SW 1271 (cell line): Measurements from ENCODE around the gene UPK3BL2.
"Not testable (repeated sequence)": the region's sequence is repeated elsewhere in the genome, so short reads cannot be mapped to it uniquely, and the experiment has no call there.

ENCODE experiments used
- DNase-seq, 2 experiments: peaks; one replicate each; lab custom pipeline; 2025; lab: John Stamatoyannopoulos, UW

Gene UPK3BL2

DNA sequence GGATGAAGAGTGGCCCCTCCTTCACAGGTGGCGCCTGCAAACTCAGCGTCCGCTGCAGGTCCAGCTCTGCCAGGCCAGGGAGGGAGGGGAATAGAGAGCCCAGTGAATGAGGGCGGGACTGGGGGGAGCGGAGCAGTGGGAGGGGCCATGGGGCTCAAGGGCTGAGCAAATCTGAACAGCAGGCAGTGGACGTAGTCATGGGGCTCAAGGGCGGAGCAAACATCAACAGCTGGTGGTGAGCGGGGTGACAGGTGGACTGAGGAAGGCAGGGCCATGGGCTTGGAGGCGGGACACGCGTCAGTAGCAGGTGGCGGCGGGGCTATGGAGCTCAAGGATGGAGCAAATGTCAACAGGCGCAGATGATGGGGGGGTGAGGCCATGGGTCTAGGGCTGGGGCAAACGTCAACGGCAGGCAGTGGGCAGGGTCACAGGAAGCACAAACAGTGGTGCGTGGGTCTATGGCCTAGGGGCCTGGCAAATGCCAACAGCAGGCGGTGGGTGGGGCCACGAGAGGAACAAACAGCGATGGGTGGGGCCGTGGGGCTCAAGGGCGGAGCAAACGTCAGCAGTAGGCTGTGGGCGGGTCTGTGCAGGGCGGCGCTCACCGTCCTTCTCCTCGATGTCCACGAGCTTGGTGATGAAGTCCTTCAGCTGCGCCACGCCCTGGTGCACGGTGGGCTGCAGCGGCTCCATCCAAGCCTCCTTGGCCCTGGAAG lies 50.1 kb downstream of the UPK3BL2 start:
- not testable (repeated sequence) for DNase-seq

GRCh38 chr7:102490529-102491075 lies 52.9 kb downstream of the UPK3BL2 start:
- DNase-seq, result not testable (repeated sequence)
